Measurements from ENCODE around the gene RNF123.

The RNF123 gene

DNA sequence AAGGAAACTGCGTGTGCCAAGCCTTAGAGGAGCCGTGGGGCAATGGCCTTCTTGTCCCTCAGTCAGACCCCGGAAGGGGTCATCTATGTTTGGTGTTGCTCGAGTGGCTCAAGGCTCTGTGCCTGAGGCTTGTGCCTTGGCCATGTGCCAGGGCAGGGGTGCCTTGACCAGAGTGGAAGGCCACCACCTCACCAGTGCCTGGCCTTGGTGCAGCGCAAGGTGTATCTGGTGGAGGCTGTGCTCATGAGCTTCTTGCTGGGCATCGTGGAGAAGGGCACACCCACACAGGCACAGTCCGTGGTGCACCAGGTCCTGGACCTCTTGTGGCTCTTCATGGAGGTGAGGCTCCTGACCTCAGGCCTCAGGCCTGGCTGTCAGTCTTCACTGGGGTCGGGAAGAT is 10.7 kb downstream of the RNF123 start:
- ATAC-seq, result no peak
- TF ChIP-seq TOX (CRISPR knock-in tag; IDR thresholded peaks at IDR 0.05; ENCODE audit: borderline replicate concordance) (no peak), ARNTL (CRISPR knock-in tag; IDR thresholded peaks at IDR 0.05; ENCODE audit: borderline replicate concordance, low read depth) (no peak), ZNF70 (CRISPR knock-in tag; IDR thresholded peaks at IDR 0.05) (no peak), BACH2 (CRISPR knock-in tag; IDR thresholded peaks at IDR 0.05; ENCODE audit: borderline replicate concordance) (no peak), CSDC2 (CRISPR knock-in tag; IDR thresholded peaks at IDR 0.05) (no peak), PATZ1 (CRISPR knock-in tag; IDR thresholded peaks at IDR 0.05; ENCODE audit: borderline replicate concordance) (no peak), ISL1 (CRISPR knock-in tag; IDR thresholded peaks at IDR 0.05) (no peak), SNAI2 (CRISPR knock-in tag; IDR thresholded peaks at IDR 0.05) (no peak), ZFP30 (CRISPR knock-in tag; IDR thresholded peaks at IDR 0.05) (no peak), CSRNP3 (CRISPR knock-in tag; IDR thresholded peaks at IDR 0.05) (no peak), CREB5 (CRISPR knock-in tag; IDR thresholded peaks at IDR 0.05; ENCODE audit: low read depth) (no peak), POU6F1 (CRISPR knock-in tag; IDR thresholded peaks at IDR 0.05; ENCODE audit: borderline replicate concordance, low read depth) (no peak), ZFP3 (CRISPR knock-in tag; IDR thresholded peaks at IDR 0.05) (no peak), ZNF8 (CRISPR knock-in tag; IDR thresholded peaks at IDR 0.05) (no peak), GLIS3 (CRISPR knock-in tag; IDR thresholded peaks at IDR 0.05) (no peak), PPARA (CRISPR knock-in tag; IDR thresholded peaks at IDR 0.05; ENCODE audit: borderline replicate concordance) (no peak), RARB (CRISPR knock-in tag; IDR thresholded peaks at IDR 0.05) (no peak), TCF4 (CRISPR knock-in tag; IDR thresholded peaks at IDR 0.05; ENCODE audit: borderline replicate concordance) (no peak)
- TF ChIP-seq, protein P1, sequence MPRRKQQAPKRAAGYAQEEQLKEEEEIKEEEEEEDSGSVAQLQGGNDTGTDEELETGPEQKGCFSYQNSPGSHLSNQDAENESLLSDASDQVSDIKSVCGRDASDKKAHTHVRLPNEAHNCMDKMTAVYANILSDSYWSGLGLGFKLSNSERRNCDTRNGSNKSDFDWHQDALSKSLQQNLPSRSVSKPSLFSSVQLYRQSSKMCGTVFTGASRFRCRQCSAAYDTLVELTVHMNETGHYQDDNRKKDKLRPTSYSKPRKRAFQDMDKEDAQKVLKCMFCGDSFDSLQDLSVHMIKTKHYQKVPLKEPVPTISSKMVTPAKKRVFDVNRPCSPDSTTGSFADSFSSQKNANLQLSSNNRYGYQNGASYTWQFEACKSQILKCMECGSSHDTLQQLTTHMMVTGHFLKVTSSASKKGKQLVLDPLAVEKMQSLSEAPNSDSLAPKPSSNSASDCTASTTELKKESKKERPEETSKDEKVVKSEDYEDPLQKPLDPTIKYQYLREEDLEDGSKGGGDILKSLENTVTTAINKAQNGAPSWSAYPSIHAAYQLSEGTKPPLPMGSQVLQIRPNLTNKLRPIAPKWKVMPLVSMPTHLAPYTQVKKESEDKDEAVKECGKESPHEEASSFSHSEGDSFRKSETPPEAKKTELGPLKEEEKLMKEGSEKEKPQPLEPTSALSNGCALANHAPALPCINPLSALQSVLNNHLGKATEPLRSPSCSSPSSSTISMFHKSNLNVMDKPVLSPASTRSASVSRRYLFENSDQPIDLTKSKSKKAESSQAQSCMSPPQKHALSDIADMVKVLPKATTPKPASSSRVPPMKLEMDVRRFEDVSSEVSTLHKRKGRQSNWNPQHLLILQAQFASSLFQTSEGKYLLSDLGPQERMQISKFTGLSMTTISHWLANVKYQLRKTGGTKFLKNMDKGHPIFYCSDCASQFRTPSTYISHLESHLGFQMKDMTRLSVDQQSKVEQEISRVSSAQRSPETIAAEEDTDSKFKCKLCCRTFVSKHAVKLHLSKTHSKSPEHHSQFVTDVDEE (CRISPR knock-in tag; IDR thresholded peaks at IDR 0.05), result no peak

- no peak for ATAC-seq
- TF ChIP-seq TCF4 (CRISPR knock-in tag; IDR thresholded peaks at IDR 0.05; ENCODE audit: borderline replicate concordance) (no peak), ZC3H10 (CRISPR knock-in tag; IDR thresholded peaks at IDR 0.05) (no peak), ZNF70 (CRISPR knock-in tag; IDR thresholded peaks at IDR 0.05) (no peak), RARB (CRISPR knock-in tag; IDR thresholded peaks at IDR 0.05) (no peak), TOX (CRISPR knock-in tag; IDR thresholded peaks at IDR 0.05; ENCODE audit: borderline replicate concordance) (no peak), PPARA (CRISPR knock-in tag; IDR thresholded peaks at IDR 0.05; ENCODE audit: borderline replicate concordance) (no peak), SNAI2 (CRISPR knock-in tag; IDR thresholded peaks at IDR 0.05) (no peak), PATZ1 (CRISPR knock-in tag; IDR thresholded peaks at IDR 0.05; ENCODE audit: borderline replicate concordance) (no peak), ISL1 (CRISPR knock-in tag; IDR thresholded peaks at IDR 0.05) (no peak), CREB5 (CRISPR knock-in tag; IDR thresholded peaks at IDR 0.05; ENCODE audit: low read depth) (no peak), GLIS3 (CRISPR knock-in tag; IDR thresholded peaks at IDR 0.05) (no peak), ZFP30 (CRISPR knock-in tag; IDR thresholded peaks at IDR 0.05) (no peak), ARNTL (CRISPR knock-in tag; IDR thresholded peaks at IDR 0.05; ENCODE audit: borderline replicate concordance, low read depth) (no peak), BACH2 (CRISPR knock-in tag; IDR thresholded peaks at IDR 0.05; ENCODE audit: borderline replicate concordance) (no peak), CSDC2 (CRISPR knock-in tag; IDR thresholded peaks at IDR 0.05) (no peak), ZNF8 (CRISPR knock-in tag; IDR thresholded peaks at IDR 0.05) (no peak), ZFP3 (CRISPR knock-in tag; IDR thresholded peaks at IDR 0.05) (no peak), ESRRG (CRISPR knock-in tag; IDR thresholded peaks at IDR 0.05) (no peak)
- TF ChIP-seq, protein P1 (CRISPR knock-in tag; IDR thresholded peaks at IDR 0.05), result no peak
Observed at GRCh38 chr3:49700453-49701128, 11.2 kb downstream of the RNF123 start.
